Suprapubic skin (tissue), 3 donors: Measurements from ENCODE around the gene PRICKLE3.

Experiments
- POLR2A ChIP-seq, 2 donors: fragments of 450-650 bp; IDR thresholded peaks; one replicate each; pipeline ENCODE4 v1.6.1; 2017; ENCODE audit warnings: antibody characterized with exemption in 2 of 2, mild to moderate bottlenecking in 2 of 2, moderate library complexity in 2 of 2
- TF ChIP-seq, protein P1 (sequence below), 2 donors: fragments of 200-600 bp in 1 of 2; fragments of 450-650 bp in 1 of 2; sonication (generic) in 1 of 2; IDR thresholded peaks; one replicate each; pipeline ENCODE4 v1.5.1; 2016 to 2019; ENCODE audit warnings: antibody characterized with exemption in 2 of 2, mild to moderate bottlenecking in 1 of 2, moderate library complexity in 1 of 2

DNA sequence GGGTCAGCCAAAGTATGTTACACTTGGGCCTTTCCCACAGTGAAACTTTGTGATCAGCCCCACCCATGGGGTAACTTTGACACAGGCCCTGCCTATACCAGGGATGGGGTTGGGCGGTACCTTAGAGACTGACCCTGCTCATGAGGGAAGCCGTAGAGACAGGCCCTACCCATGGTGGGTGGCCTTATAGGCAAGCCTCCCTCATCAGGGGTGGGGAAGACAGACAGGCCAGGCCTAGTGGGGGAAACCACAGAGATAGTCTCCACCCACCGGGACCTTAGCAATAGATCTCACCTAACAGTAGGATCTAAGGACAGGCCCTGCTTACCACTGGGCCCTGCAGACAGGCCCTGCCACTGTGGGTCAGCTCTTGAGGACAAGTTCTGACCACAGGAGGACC lies 7.6 kb downstream of the PRICKLE3 start:
- TF ChIP-seq, protein P1, sequence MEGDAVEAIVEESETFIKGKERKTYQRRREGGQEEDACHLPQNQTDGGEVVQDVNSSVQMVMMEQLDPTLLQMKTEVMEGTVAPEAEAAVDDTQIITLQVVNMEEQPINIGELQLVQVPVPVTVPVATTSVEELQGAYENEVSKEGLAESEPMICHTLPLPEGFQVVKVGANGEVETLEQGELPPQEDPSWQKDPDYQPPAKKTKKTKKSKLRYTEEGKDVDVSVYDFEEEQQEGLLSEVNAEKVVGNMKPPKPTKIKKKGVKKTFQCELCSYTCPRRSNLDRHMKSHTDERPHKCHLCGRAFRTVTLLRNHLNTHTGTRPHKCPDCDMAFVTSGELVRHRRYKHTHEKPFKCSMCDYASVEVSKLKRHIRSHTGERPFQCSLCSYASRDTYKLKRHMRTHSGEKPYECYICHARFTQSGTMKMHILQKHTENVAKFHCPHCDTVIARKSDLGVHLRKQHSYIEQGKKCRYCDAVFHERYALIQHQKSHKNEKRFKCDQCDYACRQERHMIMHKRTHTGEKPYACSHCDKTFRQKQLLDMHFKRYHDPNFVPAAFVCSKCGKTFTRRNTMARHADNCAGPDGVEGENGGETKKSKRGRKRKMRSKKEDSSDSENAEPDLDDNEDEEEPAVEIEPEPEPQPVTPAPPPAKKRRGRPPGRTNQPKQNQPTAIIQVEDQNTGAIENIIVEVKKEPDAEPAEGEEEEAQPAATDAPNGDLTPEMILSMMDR (IDR thresholded peaks at IDR 0.05), result no peak
- TF ChIP-seq POLR2A (IDR thresholded peaks at IDR 0.05), result no peak
